SU-DHL-6 (cell line): ENCODE data around the gene MARCHF6.
"Not testable (repeated sequence)": the region's sequence is repeated elsewhere in the genome, so short reads cannot be mapped to it uniquely, and the experiment has no call there.

Experiments used
- H2AFZ ChIP-seq: fragments of 200-600 bp; sonication (generic); 2 replicates; pipeline ENCODE4 v1.6.1; 2014; ENCODE audit warnings: low read depth, mild to moderate bottlenecking, moderate library complexity, mixed read lengths, antibody characterized with exemption, low read length; ENCODE audit not compliant: severe bottlenecking
- H3F3A ChIP-seq: fragments of 200-600 bp; shearing (Covaris generic); 2 replicates; pipeline ENCODE4 v1.6.0; 2016; ENCODE audit warnings: antibody characterized with exemption, mild to moderate bottlenecking; ENCODE audit not compliant: insufficient read depth
- H3K27ac ChIP-seq: fragments of 200-600 bp; sonication (generic); 2 replicates; pipeline ENCODE4 v1.5.1; 2016; ENCODE audit warnings: low read depth, mild to moderate bottlenecking, low read length, moderate library complexity, mixed read lengths
- H3K27me3 ChIP-seq: fragments of 200-600 bp; sonication (generic), shearing (Covaris generic); 2 replicates; pipeline ENCODE4 v1.6.0; 2014; ENCODE audit warnings: mild to moderate bottlenecking, low read length
- H3K36me3 ChIP-seq: fragments of 200-600 bp; sonication (generic); 2 replicates; pipeline ENCODE4 v1.6.1; 2014; ENCODE audit warnings: mild to moderate bottlenecking, low read length, mixed read lengths
- H3K4me2 ChIP-seq: fragments of 300-600, 200-600 bp; shearing (Covaris generic), sonication (generic); 2 replicates; pipeline ENCODE4 v1.6.0; 2014; ENCODE audit warnings: low read length, low read depth, mild to moderate bottlenecking; ENCODE audit not compliant: poor library complexity, severe bottlenecking
- H3K4me3 ChIP-seq: fragments of 200-600 bp; sonication (generic); 2 replicates; pipeline ENCODE4 v1.5.1; 2014; ENCODE audit warnings: antibody characterized with exemption, low read length, mild to moderate bottlenecking, mixed read lengths; ENCODE audit not compliant: insufficient read depth, poor library complexity, severe bottlenecking
- H3K79me2 ChIP-seq: fragments of 200-600 bp; sonication (generic); 2 replicates; pipeline ENCODE4 v1.6.1; 2014; ENCODE audit warnings: mild to moderate bottlenecking, low read length, moderate library complexity; ENCODE audit not compliant: insufficient read depth
- H3K9ac ChIP-seq: fragments of 200-600 bp; sonication (generic); 2 replicates; pipeline ENCODE4 v1.7.0; 2014; ENCODE audit warnings: mild to moderate bottlenecking, low read length
- H3K9me2 ChIP-seq: fragments of 200-600 bp; sonication (generic); replicated peaks from 2 replicates; pipeline ENCODE4 v1.6.1; 2014; ENCODE audit warnings: low read length; ENCODE audit not compliant: insufficient read depth
- H3K9me3 ChIP-seq: fragments of 200-600 bp; sonication (generic); 2 replicates; pipeline ENCODE4 v1.6.1; 2014; ENCODE audit warnings: low read length, mixed read lengths; ENCODE audit not compliant: insufficient read depth
- H4K20me1 ChIP-seq: fragments of 200-600 bp; sonication (generic); 2 replicates; pipeline ENCODE4 v1.6.1; 2014; ENCODE audit warnings: low read depth, mild to moderate bottlenecking, antibody characterized with exemption, low read length, moderate library complexity, mixed read lengths
- EZH2phosphoT487 ChIP-seq: fragments of 200-600 bp; sonication (generic), shearing (Covaris generic); conservative IDR thresholded peaks from 2 replicates; pipeline ENCODE4 v1.6.1; 2018; ENCODE audit warnings: mild to moderate bottlenecking, antibody characterized with exemption, low read length, moderate library complexity, mixed read lengths
- TF ChIP-seq, protein P1 (sequence below): fragments of 200-600 bp; sonication (generic); IDR thresholded peaks from one replicate; pipeline ENCODE4 v1.5.1; 2017; ENCODE audit warnings: antibody characterized with exemption, mild to moderate bottlenecking, low read length, moderate library complexity; ENCODE audit not compliant: insufficient read depth, poor library complexity, severe bottlenecking

Gene MARCHF6

GRCh38 chr5:10308844-10309243, 44.7 kb upstream of the MARCHF6 start:
- Histone ChIP-seq H3K9me3 (no peaks in the 10 kb centered on the region), H3K27ac (no peak overlapping the region)
- TF ChIP-seq EZH2phosphoT487: no peak
- TF ChIP-seq, protein P1, sequence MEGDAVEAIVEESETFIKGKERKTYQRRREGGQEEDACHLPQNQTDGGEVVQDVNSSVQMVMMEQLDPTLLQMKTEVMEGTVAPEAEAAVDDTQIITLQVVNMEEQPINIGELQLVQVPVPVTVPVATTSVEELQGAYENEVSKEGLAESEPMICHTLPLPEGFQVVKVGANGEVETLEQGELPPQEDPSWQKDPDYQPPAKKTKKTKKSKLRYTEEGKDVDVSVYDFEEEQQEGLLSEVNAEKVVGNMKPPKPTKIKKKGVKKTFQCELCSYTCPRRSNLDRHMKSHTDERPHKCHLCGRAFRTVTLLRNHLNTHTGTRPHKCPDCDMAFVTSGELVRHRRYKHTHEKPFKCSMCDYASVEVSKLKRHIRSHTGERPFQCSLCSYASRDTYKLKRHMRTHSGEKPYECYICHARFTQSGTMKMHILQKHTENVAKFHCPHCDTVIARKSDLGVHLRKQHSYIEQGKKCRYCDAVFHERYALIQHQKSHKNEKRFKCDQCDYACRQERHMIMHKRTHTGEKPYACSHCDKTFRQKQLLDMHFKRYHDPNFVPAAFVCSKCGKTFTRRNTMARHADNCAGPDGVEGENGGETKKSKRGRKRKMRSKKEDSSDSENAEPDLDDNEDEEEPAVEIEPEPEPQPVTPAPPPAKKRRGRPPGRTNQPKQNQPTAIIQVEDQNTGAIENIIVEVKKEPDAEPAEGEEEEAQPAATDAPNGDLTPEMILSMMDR: no peak

GRCh38 chr5:10310066-10310779, 43.3 kb upstream of the MARCHF6 start:
- H3K4me2 ChIP-seq: no peak overlapping the region
- no peaks in the 10 kb centered on the region for H3F3A ChIP-seq
- H2AFZ ChIP-seq: no peak overlapping the region
- H3K9ac ChIP-seq: no peak overlapping the region
- no peaks in the 10 kb centered on the region for H4K20me1 ChIP-seq
- no peaks in the 10 kb centered on the region for H3K27me3 ChIP-seq
- no peaks in the 10 kb centered on the region for H3K9me3 ChIP-seq
- H3K79me2 ChIP-seq: no peaks in the 10 kb centered on the region
- TF ChIP-seq EZH2phosphoT487: no peak
- TF ChIP-seq, protein P1: no peak
- no peaks in the 10 kb centered on the region for H3K9me2 ChIP-seq
- H3K36me3 ChIP-seq: no peaks in the 10 kb centered on the region
- no peak overlapping the region for H3K27ac ChIP-seq
- no peak overlapping the region for H3K4me3 ChIP-seq

More at GRCh38 chr5:10308844-10309243, 44.7 kb upstream of the MARCHF6 start:
- Histone ChIP-seq H3K9me2 (no peaks in the 10 kb centered on the region), H3K9ac (no peak overlapping the region), H3K4me2 (no peak overlapping the region), H2AFZ (no peak overlapping the region), H4K20me1 (no peaks in the 10 kb centered on the region), H3F3A (no peaks in the 10 kb centered on the region), H3K79me2 (no peaks in the 10 kb centered on the region), H3K4me3 (no peak overlapping the region), H3K27me3 (no peaks in the 10 kb centered on the region), H3K36me3 (no peaks in the 10 kb centered on the region)

DNA sequence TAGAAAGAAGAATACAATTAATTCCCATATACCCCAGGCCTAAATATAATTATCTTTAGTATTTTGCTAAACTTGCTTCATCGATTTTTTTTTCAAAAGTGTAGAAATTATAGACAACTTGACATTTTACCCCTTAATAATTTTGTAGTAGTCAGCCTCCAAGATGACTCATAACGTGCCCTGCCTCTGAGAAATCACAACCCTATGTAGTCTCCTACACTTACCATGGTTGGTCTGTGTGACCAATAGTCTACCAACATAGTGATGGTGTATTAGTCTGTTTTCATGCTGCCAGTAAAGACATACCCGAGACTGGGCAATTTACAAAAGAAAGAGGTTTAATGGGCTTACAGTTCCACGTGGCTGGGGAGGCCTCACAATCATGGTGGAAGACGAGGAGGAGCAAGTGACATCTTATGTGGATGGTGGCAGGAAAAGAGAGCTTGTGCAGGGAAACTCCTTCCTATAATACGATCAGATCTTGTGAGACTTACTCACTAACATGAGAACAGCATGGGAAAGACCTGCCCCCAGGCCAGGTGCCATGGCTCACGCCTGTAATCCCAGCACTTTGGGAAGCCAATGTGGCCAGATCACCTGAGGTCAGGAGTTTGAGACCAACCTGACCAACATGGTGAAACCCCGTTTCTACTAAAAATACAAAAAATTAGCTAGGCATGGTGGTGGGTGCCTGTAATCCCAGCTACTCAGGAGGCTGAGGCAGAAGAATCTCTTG, 42.5 kb upstream of the MARCHF6 start:
- H3K9me2 ChIP-seq, H3F3A ChIP-seq, H3K4me3 ChIP-seq, H3K9ac ChIP-seq, H3K9me3 ChIP-seq, H3K4me2 ChIP-seq, H3K27me3 ChIP-seq, H3K79me2 ChIP-seq, H3K36me3 ChIP-seq, H3K27ac ChIP-seq, H2AFZ ChIP-seq, H4K20me1 ChIP-seq: not testable (repeated sequence)
